ENCODE data around the gene TFAP2A.

TFAP2A gene

DNA sequence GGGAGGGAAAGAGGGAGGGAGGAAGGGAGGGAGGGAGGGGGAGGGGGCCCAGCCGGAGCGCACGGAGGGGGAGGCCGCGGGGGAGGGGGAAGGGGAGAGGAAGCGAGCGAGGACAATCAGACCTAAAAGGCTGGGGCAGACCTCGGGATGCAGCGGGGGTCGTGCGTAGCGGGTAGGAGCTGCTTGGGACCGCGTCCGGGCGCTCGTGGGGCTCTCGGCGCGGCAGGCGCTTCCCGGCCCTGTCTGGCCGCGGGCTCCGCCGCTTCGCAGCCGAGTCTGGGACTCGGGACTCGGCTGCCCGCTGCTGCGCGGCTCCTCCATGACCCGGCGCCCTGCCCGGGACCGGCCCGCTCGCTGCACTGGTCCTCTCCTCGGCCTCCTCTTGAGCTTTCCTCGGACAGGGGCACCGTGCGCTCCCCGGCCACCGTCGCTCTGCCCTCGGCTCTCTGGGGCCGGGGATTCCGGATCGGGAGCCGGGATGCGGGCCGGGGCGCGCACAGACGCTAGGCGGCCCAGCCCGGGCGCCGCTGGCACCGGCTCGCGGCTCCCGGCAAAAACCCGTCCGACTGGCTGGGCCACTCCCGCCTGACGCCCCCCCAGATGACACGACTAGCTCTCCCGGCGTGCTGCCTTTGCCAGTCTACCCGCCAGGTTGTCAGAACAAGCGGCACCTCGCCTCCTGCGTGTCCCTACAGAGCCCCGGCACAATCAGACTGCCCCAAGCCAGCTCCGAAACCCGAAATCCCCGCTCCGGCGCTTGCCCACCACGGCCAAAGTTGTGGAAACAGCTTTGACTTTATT, 2.2 kb downstream of the TFAP2A start:
- DNase-seq (ENCODE audit: low read depth) = no peak

DNA sequence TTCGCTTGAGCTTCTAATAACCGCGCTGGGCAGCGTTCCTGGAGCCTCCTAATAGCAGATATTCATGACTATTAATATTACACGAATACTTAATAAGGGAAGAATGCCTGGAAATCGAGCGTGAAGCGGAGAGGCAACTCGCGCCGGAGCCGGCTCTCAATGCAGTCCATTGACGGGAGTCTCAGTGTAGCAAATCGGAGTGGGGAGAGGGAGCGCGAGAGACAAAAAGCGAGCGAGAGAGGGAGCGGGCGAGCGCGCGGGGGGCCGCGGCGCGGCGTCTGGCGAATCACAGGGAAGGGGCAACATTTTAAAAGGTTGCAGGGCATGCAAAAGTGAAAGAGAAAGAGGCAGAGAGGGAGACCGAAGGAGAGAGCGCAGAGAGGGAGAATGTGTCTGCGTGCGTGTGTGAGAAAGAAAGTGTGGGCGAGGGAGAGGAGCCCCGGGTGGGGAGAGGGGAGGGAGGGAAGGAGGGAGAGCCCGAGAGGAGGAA, 2.9 kb downstream of the TFAP2A start:
- peak; percentile 47 for DNase-seq (ENCODE audit: low read depth)

DNA sequence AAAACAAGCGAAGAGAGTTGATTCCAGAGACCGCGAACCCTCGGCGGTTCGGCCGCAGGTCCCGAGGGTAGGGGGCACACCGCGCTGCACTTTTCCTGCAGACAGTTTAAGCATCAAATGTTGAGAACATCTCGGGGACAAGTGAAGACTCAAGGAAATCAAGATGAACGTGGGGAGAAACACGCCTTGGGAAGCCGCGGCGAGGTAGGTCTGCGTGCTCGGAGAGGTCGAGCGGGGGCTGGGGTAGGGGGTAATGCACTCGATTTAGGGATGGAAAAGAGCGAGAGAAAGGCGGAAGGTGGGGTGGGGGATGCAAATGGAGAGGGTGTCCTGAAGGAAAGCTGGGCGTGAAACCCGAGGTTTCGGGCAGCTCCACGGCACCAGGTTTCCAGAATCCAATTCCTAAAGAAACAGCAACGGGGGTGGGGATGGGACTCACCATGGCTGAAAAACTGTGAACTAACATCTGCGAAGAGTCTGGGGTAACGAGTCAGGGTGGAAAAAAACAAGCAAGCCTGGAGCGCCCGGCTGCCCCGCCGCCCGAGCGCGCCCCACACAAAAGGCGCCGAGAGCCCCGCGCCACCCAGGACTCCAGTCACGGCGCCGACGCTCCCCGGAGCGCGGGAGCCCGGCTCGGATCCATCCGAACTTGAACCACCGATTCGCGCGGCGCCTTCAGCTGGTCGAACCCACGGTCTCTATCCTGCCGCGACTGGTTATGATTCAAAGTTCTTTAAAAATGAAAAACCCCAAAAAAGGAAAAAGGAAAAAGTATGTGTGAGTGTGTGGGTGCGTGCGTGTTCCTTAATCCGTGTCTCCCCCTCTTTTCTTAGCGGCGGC, 3.5 kb downstream of the TFAP2A start:
- no peak for DNase-seq (ENCODE audit: low read depth)

DNA sequence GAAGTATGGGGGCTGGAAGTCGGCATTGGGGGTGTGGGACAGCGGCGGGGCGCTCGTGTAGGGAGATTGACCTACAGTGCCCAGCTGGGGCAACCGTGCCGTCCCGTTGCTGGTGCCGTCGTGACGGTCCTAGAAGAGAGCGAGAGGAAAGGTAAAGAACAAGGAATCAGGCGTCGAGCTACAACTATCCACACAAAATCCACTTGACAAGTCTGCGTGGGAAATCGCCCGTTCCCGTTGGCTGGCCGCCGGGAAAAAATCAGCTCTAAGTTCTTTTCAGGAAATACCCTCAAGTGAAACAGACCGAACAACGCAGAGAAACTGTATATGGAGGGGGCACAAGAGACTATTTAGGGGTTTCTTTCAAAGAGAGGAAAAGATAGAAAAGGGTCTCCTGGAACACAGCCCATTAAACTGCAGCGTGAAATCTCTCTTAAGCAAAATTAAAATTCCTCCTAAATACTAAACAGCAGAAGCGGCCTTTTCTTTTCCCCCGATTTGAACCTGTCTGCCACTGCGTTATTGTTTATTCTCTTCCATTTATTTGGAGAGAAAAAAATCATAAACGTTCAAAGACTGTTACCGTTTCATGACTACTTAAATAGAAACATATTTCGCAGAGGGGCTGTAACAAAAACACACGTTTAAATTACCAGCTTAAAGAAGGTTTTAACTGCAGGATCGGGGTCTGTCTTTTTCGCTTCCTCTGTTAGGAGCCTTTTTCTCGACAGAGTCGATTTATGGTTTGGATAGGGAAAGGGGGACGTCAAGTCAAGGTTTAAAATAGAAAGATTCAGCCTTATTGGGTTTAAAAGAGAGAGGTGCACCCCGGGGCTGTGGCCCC, 4.4 kb downstream of the TFAP2A start:
- DNase-seq (ENCODE audit: low read depth) = no peak

DNA sequence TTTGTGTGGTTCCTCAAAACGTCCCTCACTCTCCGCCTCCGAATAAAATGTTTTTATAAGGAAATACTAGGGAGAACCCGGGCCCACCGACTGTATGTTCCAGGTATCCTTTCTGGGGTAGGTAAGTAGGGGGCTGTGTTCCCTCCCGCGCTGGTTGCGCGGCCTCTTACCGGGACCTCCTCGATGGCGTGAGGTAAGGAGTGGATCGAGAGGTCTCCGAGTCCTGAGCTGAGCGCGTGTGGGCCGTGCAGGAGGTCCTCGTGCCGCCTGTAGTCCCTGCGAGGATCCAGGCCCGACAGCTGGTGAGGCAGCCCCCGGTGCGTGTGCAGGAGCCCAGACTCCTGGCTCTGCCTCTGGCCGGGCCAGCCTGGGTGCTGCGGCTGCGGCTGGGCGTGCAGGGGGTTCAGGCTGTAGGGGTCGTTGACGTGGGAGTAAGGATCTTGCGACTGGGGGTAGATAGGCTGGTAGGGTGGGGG, 5.1 kb downstream of the TFAP2A start:
- no peak for DNase-seq (ENCODE audit: low read depth)

DNA sequence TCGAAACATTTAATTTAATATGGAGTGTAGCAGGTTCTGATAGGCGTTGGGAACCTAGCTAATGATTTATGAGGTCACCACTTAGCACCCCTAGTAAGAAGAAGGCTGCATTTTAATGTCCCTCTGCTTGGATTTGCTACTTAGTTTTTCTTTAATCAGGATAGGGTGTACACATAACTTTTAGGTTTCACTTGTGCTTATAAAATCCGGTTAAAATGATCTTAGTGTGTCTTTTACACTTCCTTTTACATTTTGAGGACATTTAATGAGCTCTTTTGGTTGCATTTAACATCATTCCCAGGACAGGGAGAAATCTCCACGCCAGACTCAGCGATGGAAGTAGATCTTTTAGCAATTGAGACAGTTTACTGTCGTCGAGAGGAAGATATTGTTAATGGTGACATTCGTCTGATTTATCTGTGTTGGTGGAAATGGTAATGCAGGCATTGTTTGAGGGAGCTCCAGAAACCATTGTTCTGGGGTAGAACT, 5.6 kb downstream of the TFAP2A start:
- DNase-seq (ENCODE audit: low read depth) = no peak

DNA sequence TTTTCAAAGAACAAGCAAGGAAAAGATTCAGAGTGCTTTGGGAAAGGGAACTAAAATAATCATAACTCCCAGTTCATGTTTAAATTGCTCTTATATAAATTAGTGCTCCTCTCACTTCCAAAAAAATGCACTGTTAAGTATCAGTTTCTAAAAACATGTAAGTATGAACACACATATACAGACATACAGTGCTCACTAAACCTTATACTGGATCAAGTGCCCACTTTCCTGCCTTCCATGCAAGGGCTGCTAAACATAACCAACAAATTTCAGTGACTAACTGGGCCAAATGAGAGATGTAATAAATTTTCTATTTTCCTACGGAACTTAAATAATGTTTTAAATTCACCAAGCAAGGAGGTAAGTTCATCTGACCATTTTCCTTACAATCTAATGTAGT, 6.4 kb downstream of the TFAP2A start:
- no peak for DNase-seq (ENCODE audit: low read depth)

DNA sequence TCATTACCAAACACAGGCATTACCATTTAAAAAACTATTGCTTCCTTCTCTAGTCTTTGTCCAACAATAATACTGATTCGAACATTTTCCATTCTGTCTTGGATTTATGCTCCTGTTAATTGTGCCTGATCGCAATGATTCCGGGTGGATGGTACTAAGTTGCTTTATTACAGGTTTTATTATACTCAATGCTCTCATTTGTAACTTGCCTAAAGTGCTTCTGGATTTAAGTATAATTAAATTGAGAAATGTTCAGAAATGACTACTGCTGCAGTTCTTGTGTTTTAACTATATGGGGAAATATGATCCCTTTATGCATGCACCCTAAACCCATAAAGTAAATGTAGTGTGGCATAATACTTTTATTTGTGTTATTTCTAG, 7.2 kb downstream of the TFAP2A start:
- DNase-seq (ENCODE audit: low read depth) = no peak

DNA sequence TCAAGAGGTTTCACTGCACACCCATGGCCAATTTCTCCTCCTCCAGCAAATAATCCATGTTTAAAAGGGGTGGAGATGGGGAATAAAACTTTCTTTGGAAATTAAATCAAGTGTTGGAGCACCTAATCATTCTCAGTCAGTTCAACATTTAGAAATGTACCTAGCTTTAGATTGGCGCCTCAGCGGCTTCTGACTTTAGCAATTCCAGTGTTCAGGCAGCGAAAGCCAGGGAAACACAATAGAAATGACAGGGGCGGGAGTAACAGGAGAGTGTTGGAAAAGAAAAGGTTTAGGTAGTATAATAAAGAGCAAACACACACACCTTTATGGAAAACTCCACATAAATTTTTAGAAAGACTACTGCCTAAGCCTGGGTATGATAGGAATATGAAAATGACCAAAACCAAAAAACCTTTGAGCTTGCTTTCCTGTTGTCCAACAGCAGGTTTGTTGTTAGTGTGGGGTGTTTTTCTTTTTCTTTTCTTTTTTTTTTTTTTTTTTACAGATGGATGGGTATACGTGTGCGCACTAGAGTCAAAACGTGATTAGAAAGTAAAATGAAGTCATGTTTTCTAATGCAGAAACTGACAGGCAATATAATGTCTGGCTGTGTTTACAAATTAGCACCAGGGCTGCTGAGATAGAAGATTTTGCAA, 7.7 kb downstream of the TFAP2A start:
- no peak for DNase-seq (ENCODE audit: low read depth)

DNA sequence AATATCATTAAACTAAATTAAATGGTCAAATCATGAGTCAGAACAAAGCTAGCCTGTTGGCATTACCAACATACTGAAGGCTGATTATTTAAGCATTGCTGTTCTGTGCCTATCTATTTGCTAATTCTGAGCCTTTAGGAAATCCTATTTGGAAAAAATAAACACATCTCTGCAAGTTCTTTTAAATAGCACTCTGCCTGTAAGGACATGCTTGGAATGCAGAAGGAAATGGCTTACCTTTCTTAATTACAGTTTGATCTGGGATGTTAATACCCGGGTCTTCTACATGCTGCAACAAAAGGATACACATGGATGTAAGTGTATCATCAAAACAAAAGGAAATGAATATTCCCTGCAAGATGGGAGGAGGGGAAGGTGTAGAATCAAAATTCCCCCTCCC, 8.3 kb downstream of the TFAP2A start:
- no peak for DNase-seq (ENCODE audit: low read depth)

DNA sequence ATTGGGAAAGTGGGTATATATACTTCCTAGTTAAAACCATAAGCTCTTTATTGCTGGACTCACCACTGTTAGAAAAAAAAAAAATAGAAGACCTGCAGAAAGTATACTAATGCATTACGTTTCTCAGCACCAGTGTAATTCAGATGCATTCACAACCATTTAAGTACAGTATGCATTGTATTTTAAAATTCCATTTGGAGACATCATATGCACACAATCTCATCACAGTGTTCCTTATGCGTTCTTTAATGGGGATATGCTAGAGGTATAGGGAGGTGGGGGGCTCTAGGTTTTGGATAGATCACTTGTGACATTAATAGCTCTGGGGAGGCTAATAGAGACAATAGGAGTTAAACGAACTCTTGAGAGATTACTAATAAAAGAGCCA, 9.4 kb downstream of the TFAP2A start:
- no peak for DNase-seq (ENCODE audit: low read depth)

DNA sequence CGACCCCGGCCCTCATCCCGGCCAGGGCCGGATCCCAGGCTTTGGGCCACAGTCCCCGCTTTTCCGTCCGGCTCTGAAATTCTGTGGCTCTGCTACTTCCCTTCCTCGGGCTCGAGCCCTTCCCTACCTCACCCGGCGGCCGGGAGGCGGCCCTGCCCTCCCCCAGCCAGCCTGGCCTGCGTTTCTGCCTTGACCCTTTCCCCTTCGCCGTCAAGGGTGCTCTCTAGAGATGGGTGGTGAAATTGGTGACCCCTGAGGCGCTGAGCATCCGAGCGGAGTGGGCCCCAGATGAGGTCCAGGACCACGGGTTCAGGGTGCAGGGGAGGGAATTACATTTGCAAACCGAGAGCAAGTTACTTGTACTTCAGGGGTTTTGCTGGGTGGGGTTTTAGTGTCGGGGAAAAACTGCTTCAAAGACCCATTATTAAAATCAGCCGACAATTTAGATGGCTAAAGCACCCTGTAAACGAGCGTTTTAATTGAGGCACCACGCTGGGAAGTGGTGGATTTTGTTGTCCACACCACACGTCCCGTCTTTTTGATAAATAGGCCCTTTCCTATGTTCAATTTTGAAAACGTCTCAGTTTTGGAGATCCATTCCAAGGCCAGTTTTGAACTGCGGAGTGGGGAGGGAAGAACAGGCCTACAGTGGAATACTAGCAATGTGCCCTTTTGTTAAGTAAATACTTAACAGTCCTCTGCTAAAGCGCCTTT, 9.9 kb downstream of the TFAP2A start:
- no peak for DNase-seq (ENCODE audit: low read depth)

DNA sequence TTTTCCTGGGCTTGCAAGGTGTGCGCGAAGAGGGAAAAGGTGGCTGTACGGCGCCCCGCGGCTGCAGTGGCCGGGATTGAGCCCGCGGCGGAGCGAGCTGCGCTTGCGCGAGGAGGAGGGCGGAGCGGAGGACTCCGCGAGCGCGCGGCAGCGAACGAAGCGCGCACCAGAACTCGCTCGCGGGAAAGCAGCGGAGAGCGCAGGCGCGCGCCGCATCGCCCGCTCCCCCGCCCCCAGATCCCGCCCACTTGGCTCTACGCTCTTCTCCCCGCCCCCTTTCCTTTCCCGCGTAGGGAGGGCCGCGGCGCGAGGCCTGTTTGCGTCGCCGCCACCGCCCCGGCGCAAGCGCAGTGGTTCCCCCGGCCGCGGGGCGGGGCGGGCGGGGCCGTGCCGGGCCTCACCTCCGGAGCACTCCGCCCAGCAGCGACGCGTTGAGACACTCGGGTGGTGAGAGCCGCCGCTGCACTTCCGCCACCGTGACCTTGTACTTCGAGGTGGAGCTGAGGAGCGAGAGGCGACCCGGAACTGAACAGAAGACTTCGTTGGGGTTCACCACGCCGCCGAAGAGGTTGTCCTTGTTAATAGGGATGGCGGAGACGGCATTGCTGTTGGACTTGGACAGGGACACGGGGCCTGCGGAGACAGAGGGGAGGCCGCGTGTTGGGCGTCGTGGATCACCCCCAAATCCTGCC, 10.6 kb downstream of the TFAP2A start:
- peak; percentile 68 for DNase-seq (ENCODE audit: low read depth)

DNA sequence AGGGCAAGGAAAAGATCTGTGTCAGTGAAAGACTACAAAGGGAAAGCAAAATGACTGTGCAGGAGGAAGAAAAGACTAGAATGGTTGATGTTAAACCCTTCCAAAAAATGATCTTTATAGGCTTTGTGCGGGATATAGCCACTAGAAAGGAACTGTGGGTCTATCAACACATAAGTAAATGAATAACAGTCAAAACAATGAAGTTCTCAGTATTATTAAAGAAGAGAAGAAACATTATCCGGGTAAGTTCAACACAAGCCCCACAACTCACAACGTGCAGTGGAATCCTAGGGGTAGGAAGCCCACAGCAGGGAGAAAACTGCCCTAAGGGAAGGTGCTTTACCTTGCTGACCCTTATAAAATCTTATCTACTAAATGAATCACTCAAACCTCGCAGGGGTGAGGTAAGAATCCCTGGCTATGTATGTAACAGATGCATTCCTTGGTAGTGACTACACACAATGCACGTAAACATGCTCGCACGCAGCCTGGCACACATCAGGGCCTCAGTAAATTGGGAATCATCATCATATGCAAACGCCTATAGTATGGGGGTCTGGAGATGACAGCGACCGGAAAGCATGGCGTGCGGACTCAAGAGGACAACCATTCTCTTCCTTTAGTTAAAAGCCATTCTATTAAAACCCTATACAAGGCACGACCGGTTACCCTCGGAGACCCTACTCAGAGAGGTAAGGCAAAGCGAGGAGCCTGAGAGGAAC, 11.3 kb downstream of the TFAP2A start:
- DNase-seq (ENCODE audit: low read depth) = peak; percentile 61

DNA sequence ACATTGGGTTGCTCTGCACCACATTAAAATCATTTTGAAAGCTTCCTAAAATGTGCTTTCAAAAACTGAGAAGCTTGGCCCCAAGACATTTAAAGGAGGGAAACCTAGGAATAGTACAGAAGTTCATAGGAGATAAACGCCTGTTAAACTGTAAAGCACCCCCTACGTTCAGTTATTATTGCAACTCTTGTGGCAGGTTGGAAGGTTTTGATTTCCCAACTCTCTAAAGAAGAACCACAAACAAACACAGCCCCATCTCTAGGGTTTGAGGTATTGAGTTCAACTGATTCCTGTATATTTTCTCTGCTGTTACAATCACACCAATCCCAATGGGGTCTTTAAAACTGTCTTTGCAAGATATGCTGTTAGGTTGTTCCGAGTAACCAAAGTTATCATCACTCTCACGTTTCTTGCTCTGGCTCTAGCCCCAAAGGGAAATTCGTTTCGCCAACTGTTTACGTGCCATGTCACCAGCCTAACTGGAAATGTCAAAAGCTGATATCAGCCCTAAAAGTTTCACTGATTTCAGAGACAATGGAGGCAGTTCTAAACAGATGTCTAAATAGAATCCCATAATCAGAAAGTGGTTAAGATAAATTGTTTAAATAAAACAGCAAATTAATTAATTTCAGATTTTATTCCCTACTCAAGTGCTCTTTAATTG, 12.1 kb downstream of the TFAP2A start:
- no peak for DNase-seq (ENCODE audit: low read depth)

DNA sequence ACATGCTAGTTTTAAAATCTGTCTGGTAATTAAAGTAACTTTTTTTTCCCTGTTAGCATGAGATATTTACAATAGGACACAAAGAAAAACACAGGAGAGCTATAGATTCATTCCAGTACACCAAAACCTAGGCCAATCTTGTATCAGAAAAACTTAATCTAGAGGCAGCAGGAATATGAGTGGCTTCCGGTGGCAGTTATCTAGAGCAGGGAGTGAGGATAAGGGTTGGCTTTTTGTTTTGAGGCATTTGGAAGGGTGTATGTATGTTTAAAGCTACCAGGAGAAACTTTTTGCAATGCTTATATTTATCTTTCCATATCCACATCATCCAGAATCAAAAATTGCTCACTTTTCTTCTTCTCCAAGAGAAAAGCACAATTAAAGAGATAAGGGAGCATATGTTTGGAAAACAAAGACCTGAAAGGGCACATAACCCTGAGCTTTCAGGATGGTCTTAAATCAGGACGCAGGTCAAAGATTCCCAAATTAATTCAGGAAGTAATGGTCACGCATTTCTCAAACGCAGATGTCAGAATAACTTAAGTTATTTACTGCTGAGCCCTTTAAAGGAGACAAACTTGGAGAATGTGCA, 13.1 kb downstream of the TFAP2A start:
- no peak for DNase-seq (ENCODE audit: low read depth)

DNA sequence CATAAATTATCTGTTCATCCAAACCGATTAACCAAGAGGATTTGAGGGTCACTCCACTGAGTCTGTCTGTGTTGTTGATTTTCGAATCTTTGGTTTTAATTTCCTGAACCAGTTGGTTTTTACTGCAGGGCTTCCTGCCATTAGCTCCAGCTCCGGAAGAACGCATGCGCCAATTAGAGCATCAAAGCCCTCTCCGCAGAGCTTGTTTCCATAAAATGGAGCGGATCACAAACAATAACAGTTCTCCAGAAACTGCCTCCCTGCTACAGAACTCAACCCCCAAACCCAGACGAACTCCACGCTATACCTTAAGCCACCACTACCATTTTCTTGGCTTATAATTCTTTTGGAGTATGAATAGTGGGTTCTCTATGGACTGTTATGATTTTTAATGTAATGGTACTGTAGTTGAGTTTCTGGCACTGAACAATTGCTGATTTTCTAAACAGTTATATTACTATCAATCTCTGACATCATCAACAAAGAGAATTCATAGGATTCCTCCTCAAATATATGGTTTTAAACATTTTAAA, 13.8 kb downstream of the TFAP2A start:
- no peak for DNase-seq (ENCODE audit: low read depth)

DNA sequence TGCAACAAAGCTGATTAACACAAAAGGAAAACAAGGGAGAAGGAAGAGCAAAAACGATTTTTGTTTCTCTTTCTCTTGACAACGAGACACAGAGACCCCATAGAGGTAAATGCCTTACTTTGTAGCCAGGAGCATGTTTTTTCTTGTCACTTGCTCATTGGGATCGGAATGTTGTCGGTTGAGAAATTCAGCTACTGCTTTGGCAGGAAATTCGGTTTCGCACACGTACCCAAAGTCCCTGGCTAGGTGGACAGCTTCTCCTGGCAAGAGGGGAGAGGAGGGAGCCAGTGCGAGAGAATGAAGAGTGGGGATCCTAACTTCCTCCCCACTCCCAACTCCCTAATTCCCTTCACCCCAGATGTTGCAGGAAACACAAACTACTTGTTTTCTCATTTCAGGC, 14.5 kb downstream of the TFAP2A start:
- DNase-seq (ENCODE audit: low read depth) = no peak

Measured in non-pigmented ciliary epithelial cell (primary cell).